ENCODE data around the gene FNDC3B.
A peak's percentile ranks its signal among the peaks of the same experiment; 100 is the strongest.

Gene FNDC3B

DNA sequence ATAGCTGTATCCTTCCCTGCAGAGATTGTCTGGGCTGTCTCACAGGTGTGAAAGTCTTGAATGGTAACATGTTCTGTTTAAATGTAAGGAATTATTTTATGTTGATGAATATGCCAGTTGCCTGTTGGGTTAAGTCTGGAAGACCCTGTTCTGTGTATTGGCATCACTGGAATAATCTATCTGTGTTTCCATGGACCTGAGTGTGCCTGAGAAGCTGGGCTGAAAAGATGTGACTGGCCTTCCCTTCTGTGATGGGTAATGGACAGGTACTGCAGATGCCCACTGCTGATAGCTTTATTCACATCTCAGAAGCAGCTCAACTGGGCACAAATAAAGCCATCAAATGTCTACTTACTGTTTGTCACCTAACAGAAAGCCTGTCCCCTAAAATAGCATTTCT, 196.3 kb downstream of the FNDC3B start:
- H3K4me2 ChIP-seq (ENCODE audit: insufficient read depth, low read length, poor library complexity, severe bottlenecking) = no peak overlapping the region
- H3K18ac ChIP-seq (ENCODE audit: low read length) = no peak overlapping the region
- no peak overlapping the region for H3K23ac ChIP-seq (ENCODE audit: low read depth, low read length, poor library complexity)
- H2BK15ac ChIP-seq (ENCODE audit: low read length) = no peak overlapping the region
- H2BK12ac ChIP-seq (ENCODE audit: low read length) = no peak overlapping the region
- H2AK5ac ChIP-seq (ENCODE audit: low read depth, low read length) = no peak overlapping the region
- no peak for DNase-seq (ENCODE audit: low spot score)
- H2BK5ac ChIP-seq (ENCODE audit: low read length) = no peak overlapping the region
- H3K36me3 ChIP-seq (replicated peaks in 1 of 2; ENCODE audit: control insufficient read depth in 2 of 2, insufficient read depth in 2 of 2, low read length in 2 of 2) = peaks cover 0 to 29% of the 10 kb centered on the region in 2 donors
- H3K27me3 ChIP-seq (ENCODE audit: control insufficient read depth in 3 of 3, insufficient read depth in 3 of 3, low read depth in 1 of 3, low read length in 3 of 3) = no peaks in the 10 kb centered on the region
- H3K4ac ChIP-seq (ENCODE audit: low read length) = no peak overlapping the region
- H3K79me1 ChIP-seq (ENCODE audit: low read depth, low read length) = no peaks in the 10 kb centered on the region
- H4K91ac ChIP-seq (ENCODE audit: low read depth, low read length, poor library complexity) = no peak overlapping the region
- no peak overlapping the region for H4K8ac ChIP-seq (ENCODE audit: low read depth, low read length)
- H3K14ac ChIP-seq (ENCODE audit: low read length) = no peak overlapping the region
- no peak overlapping the region for H2BK120ac ChIP-seq (ENCODE audit: low read depth, low read length)
- peaks cover 2 to 11% of the 10 kb centered on the region in 2 donors for H3K9me3 ChIP-seq (replicated peaks in 1 of 2; ENCODE audit: control insufficient read depth in 2 of 2, insufficient read depth in 1 of 2, low read depth in 1 of 2, low read length in 2 of 2)
- no peak overlapping the region for H3K4me3 ChIP-seq (ENCODE audit: low read length in 2 of 2)
- H3K9ac ChIP-seq (ENCODE audit: low read depth, low read length, poor library complexity) = no peak overlapping the region
- H3K27ac ChIP-seq (replicated peaks; ENCODE audit: low read length) = no peak overlapping the region
- H2AFZ ChIP-seq (ENCODE audit: low read length) = no peak overlapping the region
- H3K4me1 ChIP-seq (ENCODE audit: control insufficient read depth in 2 of 2, insufficient read depth in 1 of 2, low read depth in 1 of 2, low read length in 2 of 2) = peaks cover 0 to 3% of the 10 kb centered on the region in 2 donors

DNA sequence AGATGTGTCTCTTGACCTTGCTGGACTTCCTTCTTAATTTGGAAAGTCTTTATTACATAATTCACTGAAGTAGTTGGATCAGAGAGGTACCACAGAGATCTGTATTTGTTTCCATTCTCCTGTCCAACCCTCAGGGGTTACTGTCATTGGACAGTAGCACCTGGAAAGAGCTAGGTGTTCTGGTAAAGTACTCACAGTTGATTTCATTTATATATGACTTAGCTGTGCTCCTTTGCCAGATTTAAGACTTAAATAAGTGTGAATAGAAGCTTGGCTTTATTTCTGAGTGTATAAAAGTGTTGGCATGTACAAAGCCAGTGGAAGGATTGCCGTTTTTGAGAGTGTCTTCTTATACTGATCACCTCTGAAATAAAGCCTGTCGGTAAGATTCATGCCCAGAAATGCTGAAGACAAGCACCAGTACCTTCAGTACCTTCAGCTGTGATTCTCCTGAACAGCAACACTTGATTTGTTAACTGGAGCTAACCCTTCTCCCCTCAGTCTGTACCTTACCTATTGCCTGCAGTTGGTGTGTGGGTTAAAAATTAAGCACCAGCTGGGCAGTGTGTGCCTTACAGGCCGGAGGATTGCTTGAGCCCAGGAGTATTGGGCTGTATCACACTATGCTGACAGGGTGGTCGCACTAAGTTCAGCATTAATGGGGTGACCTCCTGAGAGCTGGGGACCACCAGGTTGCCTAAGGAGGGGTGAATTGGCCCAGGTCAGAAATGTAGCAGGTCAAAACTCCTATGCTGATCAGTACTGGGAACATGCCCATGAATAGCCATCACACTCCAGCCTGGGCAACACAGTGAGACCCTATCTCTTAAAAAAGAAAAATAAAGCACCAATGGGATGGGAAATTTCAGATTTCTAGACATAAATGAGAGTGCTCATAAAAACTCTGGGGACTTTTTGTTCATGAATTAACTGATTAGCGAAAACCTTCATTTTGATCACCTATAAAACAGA, 197.7 kb downstream of the FNDC3B start:
- no peak overlapping the region for H2AK5ac ChIP-seq (ENCODE audit: low read depth, low read length)
- no peaks in the 10 kb centered on the region for H3K27me3 ChIP-seq (ENCODE audit: control insufficient read depth in 3 of 3, insufficient read depth in 3 of 3, low read depth in 1 of 3, low read length in 3 of 3)
- no peak overlapping the region for H3K4me2 ChIP-seq (ENCODE audit: insufficient read depth, low read length, poor library complexity, severe bottlenecking)
- no peak overlapping the region for H3K18ac ChIP-seq (ENCODE audit: low read length)
- peaks cover 0 to 3% of the 10 kb centered on the region in 2 donors for H3K4me1 ChIP-seq (ENCODE audit: control insufficient read depth in 2 of 2, insufficient read depth in 1 of 2, low read depth in 1 of 2, low read length in 2 of 2)
- no CpG with 5 or more reads among the region's 5 CpGs for WGBS, 2 donors (ENCODE audit: extremely low coverage in 2 of 2, insufficient read length in 2 of 2, insufficient replicate concordance in 1 of 2)
- H4K91ac ChIP-seq (ENCODE audit: low read depth, low read length, poor library complexity) = no peak overlapping the region
- H2BK5ac ChIP-seq (ENCODE audit: low read length) = no peak overlapping the region
- peaks cover 2 to 21% of the 10 kb centered on the region in 2 donors for H3K9me3 ChIP-seq (replicated peaks in 1 of 2; ENCODE audit: control insufficient read depth in 2 of 2, insufficient read depth in 1 of 2, low read depth in 1 of 2, low read length in 2 of 2)
- H2BK15ac ChIP-seq (ENCODE audit: low read length) = no peak overlapping the region
- H3K14ac ChIP-seq (ENCODE audit: low read length) = no peak overlapping the region
- H4K8ac ChIP-seq (ENCODE audit: low read depth, low read length) = no peak overlapping the region
- H3K4ac ChIP-seq (ENCODE audit: low read length) = no peak overlapping the region
- peak overlapping the region in 1 of 2 donors; percentile 43 for H3K4me3 ChIP-seq (ENCODE audit: low read length in 2 of 2)
- H3K79me1 ChIP-seq (ENCODE audit: low read depth, low read length) = no peaks in the 10 kb centered on the region
- DNase-seq (ENCODE audit: low spot score) = no peak
- no peak overlapping the region for H2BK120ac ChIP-seq (ENCODE audit: low read depth, low read length)
- no peak overlapping the region for H3K9ac ChIP-seq (ENCODE audit: low read depth, low read length, poor library complexity)
- H2AFZ ChIP-seq (ENCODE audit: low read length) = no peak overlapping the region
- no peak overlapping the region for H3K27ac ChIP-seq (replicated peaks; ENCODE audit: low read length)
- H3K36me3 ChIP-seq (replicated peaks in 1 of 2; ENCODE audit: control insufficient read depth in 2 of 2, insufficient read depth in 2 of 2, low read length in 2 of 2) = peaks cover 0 to 32% of the 10 kb centered on the region in 2 donors
- no peak overlapping the region for H2BK12ac ChIP-seq (ENCODE audit: low read length)
- no peak overlapping the region for H3K23ac ChIP-seq (ENCODE audit: low read depth, low read length, poor library complexity)

DNA sequence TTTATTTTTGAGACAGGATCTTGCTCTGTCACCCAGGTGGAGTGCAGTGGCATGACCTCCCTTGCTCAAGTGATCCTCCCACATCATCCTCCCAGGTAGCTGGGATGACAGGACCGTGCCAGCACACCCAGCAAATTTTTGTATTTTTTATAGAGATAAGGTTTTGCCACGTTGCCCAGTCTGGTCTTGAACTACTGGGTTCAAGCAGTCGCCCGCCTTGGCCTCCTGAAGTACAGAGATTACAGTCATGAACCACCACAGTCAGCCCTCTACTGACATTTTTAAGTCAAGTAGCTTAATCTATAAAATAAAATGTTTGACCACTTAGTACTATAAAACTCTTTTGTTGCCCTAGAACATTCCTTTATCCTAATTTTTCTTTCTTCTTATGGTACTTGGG, 198.8 kb downstream of the FNDC3B start:
- Histone ChIP-seq H3K4me1 (ENCODE audit: control insufficient read depth in 2 of 2, insufficient read depth in 1 of 2, low read depth in 1 of 2, low read length in 2 of 2) (peaks cover 0 to 3% of the 10 kb centered on the region in 2 donors), H3K14ac (ENCODE audit: low read length) (no peak overlapping the region), H3K9me3 (replicated peaks in 1 of 2; ENCODE audit: control insufficient read depth in 2 of 2, insufficient read depth in 1 of 2, low read depth in 1 of 2, low read length in 2 of 2) (peaks cover 6 to 32% of the 10 kb centered on the region in 2 donors), H3K79me1 (ENCODE audit: low read depth, low read length) (peaks cover 3% of the 10 kb centered on the region), H4K8ac (ENCODE audit: low read depth, low read length) (no peak overlapping the region), H2BK5ac (ENCODE audit: low read length) (no peak overlapping the region), H3K4ac (ENCODE audit: low read length) (no peak overlapping the region), H2BK12ac (ENCODE audit: low read length) (no peak overlapping the region), H3K27me3 (ENCODE audit: control insufficient read depth in 3 of 3, insufficient read depth in 3 of 3, low read depth in 1 of 3, low read length in 3 of 3) (no peaks in the 10 kb centered on the region), H3K27ac (replicated peaks; ENCODE audit: low read length) (no peak overlapping the region), H2BK15ac (ENCODE audit: low read length) (no peak overlapping the region), H2AK5ac (ENCODE audit: low read depth, low read length) (no peak overlapping the region), H3K4me3 (ENCODE audit: low read length in 2 of 2) (no peak overlapping the region), H3K36me3 (replicated peaks in 1 of 2; ENCODE audit: control insufficient read depth in 2 of 2, insufficient read depth in 2 of 2, low read length in 2 of 2) (peaks cover 0 to 31% of the 10 kb centered on the region in 2 donors), H3K18ac (ENCODE audit: low read length) (no peak overlapping the region), H3K23ac (ENCODE audit: low read depth, low read length, poor library complexity) (no peak overlapping the region), H3K4me2 (ENCODE audit: insufficient read depth, low read length, poor library complexity, severe bottlenecking) (no peak overlapping the region), H2AFZ (ENCODE audit: low read length) (no peak overlapping the region), H4K91ac (ENCODE audit: low read depth, low read length, poor library complexity) (no peak overlapping the region), H2BK120ac (ENCODE audit: low read depth, low read length) (no peak overlapping the region), H3K9ac (ENCODE audit: low read depth, low read length, poor library complexity) (no peak overlapping the region)
- no CpG with 5 or more reads among the region's 4 CpGs for WGBS, 2 donors (ENCODE audit: extremely low coverage in 2 of 2, insufficient read length in 2 of 2, insufficient replicate concordance in 1 of 2)
- no peak for DNase-seq (ENCODE audit: low spot score)

DNA sequence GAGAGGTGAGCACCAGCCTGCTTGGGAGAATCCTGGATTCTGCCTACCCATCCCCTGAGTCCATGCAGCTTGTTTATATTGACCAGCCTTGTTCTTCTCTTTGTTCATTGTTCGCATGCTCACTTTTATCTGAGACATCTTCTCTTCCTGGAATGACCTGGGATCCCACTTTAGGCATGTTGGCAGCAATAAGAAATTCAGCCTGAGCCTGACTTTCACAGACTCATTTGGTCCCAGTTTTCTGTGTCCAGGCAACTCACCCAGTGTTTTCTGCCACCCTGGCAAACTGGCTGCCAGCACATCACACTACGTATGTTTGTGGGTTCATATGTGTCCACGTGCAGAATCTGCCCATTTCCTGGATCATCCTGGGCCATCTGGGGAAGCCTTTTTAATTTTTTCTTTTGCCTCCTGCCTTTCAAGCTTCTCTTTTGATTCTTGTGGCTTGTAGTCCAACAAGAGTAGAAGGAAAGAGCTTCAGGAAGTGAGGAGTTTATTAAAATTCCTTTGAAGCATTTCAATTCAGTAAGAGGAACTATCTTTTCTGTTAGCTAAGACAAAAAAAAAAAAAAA, 199.9 kb downstream of the FNDC3B start:
- Histone ChIP-seq H4K91ac (ENCODE audit: low read depth, low read length, poor library complexity) (no peak overlapping the region), H3K9ac (ENCODE audit: low read depth, low read length, poor library complexity) (no peak overlapping the region), H3K9me3 (replicated peaks in 1 of 2; ENCODE audit: control insufficient read depth in 2 of 2, insufficient read depth in 1 of 2, low read depth in 1 of 2, low read length in 2 of 2) (peaks cover 6 to 37% of the 10 kb centered on the region in 2 donors), H2BK5ac (ENCODE audit: low read length) (no peak overlapping the region), H4K8ac (ENCODE audit: low read depth, low read length) (no peak overlapping the region), H2AFZ (ENCODE audit: low read length) (no peak overlapping the region), H3K4me1 (ENCODE audit: control insufficient read depth in 2 of 2, insufficient read depth in 1 of 2, low read depth in 1 of 2, low read length in 2 of 2) (no peaks in the 10 kb centered on the region), H3K4me2 (ENCODE audit: insufficient read depth, low read length, poor library complexity, severe bottlenecking) (no peak overlapping the region), H3K18ac (ENCODE audit: low read length) (no peak overlapping the region), H3K36me3 (replicated peaks in 1 of 2; ENCODE audit: control insufficient read depth in 2 of 2, insufficient read depth in 2 of 2, low read length in 2 of 2) (peaks cover 0 to 36% of the 10 kb centered on the region in 2 donors), H2BK15ac (ENCODE audit: low read length) (no peak overlapping the region), H3K4me3 (ENCODE audit: low read length in 2 of 2) (no peak overlapping the region), H2AK5ac (ENCODE audit: low read depth, low read length) (no peak overlapping the region), H2BK120ac (ENCODE audit: low read depth, low read length) (no peak overlapping the region), H3K79me1 (ENCODE audit: low read depth, low read length) (peaks cover 3% of the 10 kb centered on the region), H3K14ac (ENCODE audit: low read length) (no peak overlapping the region), H3K4ac (ENCODE audit: low read length) (no peak overlapping the region), H2BK12ac (ENCODE audit: low read length) (no peak overlapping the region), H3K27me3 (ENCODE audit: control insufficient read depth in 3 of 3, insufficient read depth in 3 of 3, low read depth in 1 of 3, low read length in 3 of 3) (no peaks in the 10 kb centered on the region), H3K23ac (ENCODE audit: low read depth, low read length, poor library complexity) (no peak overlapping the region), H3K27ac (replicated peaks; ENCODE audit: low read length) (no peak overlapping the region)
- no peak for DNase-seq (ENCODE audit: low spot score)
- WGBS, 2 donors (ENCODE audit: extremely low coverage in 2 of 2, insufficient read length in 2 of 2, insufficient replicate concordance in 1 of 2) = no CpG with 5 or more reads among the region's 3 CpGs
